GM18870 (cell line): ENCODE data around the gene CELA3A.
"Not testable (repeated sequence)": the region's sequence is repeated elsewhere in the genome, so short reads cannot be mapped to it uniquely, and the experiment has no call there.

Experiments
- ATAC-seq: cut with Tn5 transposase; IDR thresholded peaks from one replicate; pipeline ENCODE4 v1.9.1; 2021; ENCODE audit warnings: moderate library complexity; ENCODE audit not compliant: unreplicated experiment

Gene CELA3A

GRCh38 chr1:22001409-22001808 lies at the start of gene CELA3A:
Gene CELA3A (plus strand): TSS chr1:22001657. CDS start chr1:22001675, 18 bp downstream.
- no peak for ATAC-seq

- ATAC-seq: no peak
Measured at GRCh38 chr1:21952786-21953520, 48.5 kb upstream of the CELA3A start.

GRCh38 chr1:21955058-21955457 lies 46.4 kb upstream of the CELA3A start:
- no peak for ATAC-seq

GRCh38 chr1:21955501-21956281 lies 45.8 kb upstream of the CELA3A start:
- no peak for ATAC-seq

- no peak for ATAC-seq
Measured at GRCh38 chr1:21956720-21957552, 44.5 kb upstream of the CELA3A start.

GRCh38 chr1:21961337-21961736 lies 40.1 kb upstream of the CELA3A start:
- ATAC-seq: no peak

- no peak for ATAC-seq
Measured at GRCh38 chr1:21961799-21962198, 39.7 kb upstream of the CELA3A start.

GRCh38 chr1:21963477-21964217 lies 37.8 kb upstream of the CELA3A start:
- no peak for ATAC-seq

- no peak for ATAC-seq
Measured at GRCh38 chr1:21966247-21967000, 35.0 kb upstream of the CELA3A start.

- not testable (repeated sequence) for ATAC-seq
Measured at GRCh38 chr1:21967216-21967615, 34.2 kb upstream of the CELA3A start.

GRCh38 chr1:21969066-21969465 lies 32.4 kb upstream of the CELA3A start:
- ATAC-seq: not testable (repeated sequence)

- ATAC-seq: not testable (repeated sequence)
Measured at GRCh38 chr1:21970523-21970922, 30.9 kb upstream of the CELA3A start.

- not testable (repeated sequence) for ATAC-seq
Measured at GRCh38 chr1:21972973-21973441, 28.4 kb upstream of the CELA3A start.

- not testable (repeated sequence) for ATAC-seq
Measured at GRCh38 chr1:21973948-21974347, 27.5 kb upstream of the CELA3A start.

GRCh38 chr1:21974699-21975098 lies 26.8 kb upstream of the CELA3A start:
- ATAC-seq: not testable (repeated sequence)

GRCh38 chr1:21975296-21975695 lies 26.2 kb upstream of the CELA3A start:
- not testable (repeated sequence) for ATAC-seq

- not testable (repeated sequence) for ATAC-seq
Measured at GRCh38 chr1:21976703-21977239, 24.7 kb upstream of the CELA3A start, which contains the start of gene CELA3B. Gene CELA3B (plus strand): TSS chr1:21977022. CDS start chr1:21977040, 18 bp downstream.

- not testable (repeated sequence) for ATAC-seq
Measured at GRCh38 chr1:21978209-21978608, 23.2 kb upstream of the CELA3A start.

- not testable (repeated sequence) for ATAC-seq
Measured at GRCh38 chr1:21980515-21981220, 20.8 kb upstream of the CELA3A start.
